ENCODE data around the gene RPS24. TPM values are rescaled to one million over a fixed set of nuclear protein-coding genes. Genes with fewer than 3 reads are reported as not detected.

Gene RPS24
- total RNA-seq, 4 donors from 2014 or later: 1,283 to 2,770 (median 2,221) TPM

DNA sequence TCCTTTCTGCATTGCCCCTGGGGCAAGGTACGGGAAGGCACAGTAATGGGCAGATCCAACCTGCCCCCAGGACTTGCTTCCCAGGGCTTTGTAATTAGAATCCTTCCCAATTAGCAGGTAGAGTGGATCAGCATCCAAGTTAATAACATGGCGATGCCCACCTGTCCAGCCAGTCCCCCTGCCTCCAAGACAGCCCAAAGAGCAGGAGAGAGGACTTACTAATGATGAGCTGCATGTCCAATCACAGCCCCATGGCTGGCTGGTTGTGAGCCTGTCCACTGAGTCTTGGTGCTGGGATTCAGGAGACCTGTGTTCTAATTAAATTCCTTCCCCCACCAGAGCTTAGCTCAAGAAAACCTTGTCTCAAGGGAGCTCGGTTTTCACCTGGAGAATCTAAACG lies 49.0 kb downstream of the RPS24 start:
- Histone ChIP-seq H3K27ac (replicated peaks in 1 of 4) (no peak overlapping the region), H3K4me3 (no peak overlapping the region), H3K27me3 (no peaks in the 10 kb centered on the region), H3K9me3 (no peaks in the 10 kb centered on the region), H3K36me3 (no peaks in the 10 kb centered on the region), H3K4me1 (no peaks in the 10 kb centered on the region)
- intact Hi-C loops (cut with DNase I): no loop called here
- TF ChIP-seq POLR2A (IDR thresholded peaks at IDR 0.05; ENCODE audit: low read depth) (no peak), POLR2AphosphoS5 (IDR thresholded peaks at IDR 0.05) (no peak), EP300 (IDR thresholded peaks at IDR 0.05) (no peak)
- TF ChIP-seq, protein P1, sequence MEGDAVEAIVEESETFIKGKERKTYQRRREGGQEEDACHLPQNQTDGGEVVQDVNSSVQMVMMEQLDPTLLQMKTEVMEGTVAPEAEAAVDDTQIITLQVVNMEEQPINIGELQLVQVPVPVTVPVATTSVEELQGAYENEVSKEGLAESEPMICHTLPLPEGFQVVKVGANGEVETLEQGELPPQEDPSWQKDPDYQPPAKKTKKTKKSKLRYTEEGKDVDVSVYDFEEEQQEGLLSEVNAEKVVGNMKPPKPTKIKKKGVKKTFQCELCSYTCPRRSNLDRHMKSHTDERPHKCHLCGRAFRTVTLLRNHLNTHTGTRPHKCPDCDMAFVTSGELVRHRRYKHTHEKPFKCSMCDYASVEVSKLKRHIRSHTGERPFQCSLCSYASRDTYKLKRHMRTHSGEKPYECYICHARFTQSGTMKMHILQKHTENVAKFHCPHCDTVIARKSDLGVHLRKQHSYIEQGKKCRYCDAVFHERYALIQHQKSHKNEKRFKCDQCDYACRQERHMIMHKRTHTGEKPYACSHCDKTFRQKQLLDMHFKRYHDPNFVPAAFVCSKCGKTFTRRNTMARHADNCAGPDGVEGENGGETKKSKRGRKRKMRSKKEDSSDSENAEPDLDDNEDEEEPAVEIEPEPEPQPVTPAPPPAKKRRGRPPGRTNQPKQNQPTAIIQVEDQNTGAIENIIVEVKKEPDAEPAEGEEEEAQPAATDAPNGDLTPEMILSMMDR (IDR thresholded peaks at IDR 0.05): no peak
- no peak for DNase-seq (ENCODE audit: extremely low spot score)
- 75% methylated on average over 4 of the region's 4 CpGs for WGBS

Other genes with a start within 250 kb of the RPS24 start
- 100 to 1,000 TPM in 1 of 4 donors, 10 to 100 TPM in 3; 55.7 to 120 (median 76.6) TPM for gene DLG5, start 107.1 kb upstream of the RPS24 start, total RNA-seq
- 10 to 100 TPM in 1 of 4 donors, 1 to 10 TPM in 3; 9.3 to 12.8 (median 9.9) TPM for gene POLR3A, start 4.3 kb upstream of the RPS24 start, total RNA-seq